Large intestine (tissue), 3 donors: ENCODE results near the gene RAD18. TPM values are rescaled to one million over a fixed set of nuclear protein-coding genes. Genes with fewer than 3 reads are reported as not detected.

Source experiments
- DNase-seq, 2 donors: peaks; one replicate each; pipeline versions ENCODE4 v3.0.0 to v3.0.0-alpha.2; 2013
- H3K27ac ChIP-seq: one replicate; pipeline ENCODE4 v1.5.1; 2013; ENCODE audit warnings: low read length
- H3K27me3 ChIP-seq: 2 replicates; pipeline ENCODE4 v1.6.1; 2013; ENCODE audit warnings: low read length; ENCODE audit not compliant: control insufficient read depth, insufficient read depth
- H3K36me3 ChIP-seq: 2 replicates; pipeline ENCODE4 v1.6.1; 2013; ENCODE audit warnings: low read length; ENCODE audit not compliant: control insufficient read depth, insufficient read depth
- H3K4me1 ChIP-seq: one replicate; pipeline ENCODE4 v1.6.1; 2013; ENCODE audit warnings: low read length; ENCODE audit not compliant: control insufficient read depth, insufficient read depth
- H3K4me3 ChIP-seq: one replicate; pipeline ENCODE4 v1.5.1; 2013; ENCODE audit warnings: low read length
- H3K9me3 ChIP-seq: one replicate; pipeline ENCODE4 v1.6.1; 2013; ENCODE audit warnings: mild to moderate bottlenecking, low read depth, low read length, moderate library complexity; ENCODE audit not compliant: control insufficient read depth
- WGBS: methylation state at CpG from one replicate; pipeline ENCODE4 v1.1.5; 2013; ENCODE audit warnings: low lambda C conversion rate; ENCODE audit not compliant: insufficient coverage; 5-methylcytosine and 5-hydroxymethylcytosine counted together
- polyA plus RNA-seq: library from polyadenylated mRNA; unstranded; fragments of 120-200 nt; gene quantifications from one replicate; pipeline ENCODE4 v1.2.1, GENCODE V29; 2013

Gene RAD18
- polyA plus RNA-seq, 1 donor: 8.2 TPM

DNA sequence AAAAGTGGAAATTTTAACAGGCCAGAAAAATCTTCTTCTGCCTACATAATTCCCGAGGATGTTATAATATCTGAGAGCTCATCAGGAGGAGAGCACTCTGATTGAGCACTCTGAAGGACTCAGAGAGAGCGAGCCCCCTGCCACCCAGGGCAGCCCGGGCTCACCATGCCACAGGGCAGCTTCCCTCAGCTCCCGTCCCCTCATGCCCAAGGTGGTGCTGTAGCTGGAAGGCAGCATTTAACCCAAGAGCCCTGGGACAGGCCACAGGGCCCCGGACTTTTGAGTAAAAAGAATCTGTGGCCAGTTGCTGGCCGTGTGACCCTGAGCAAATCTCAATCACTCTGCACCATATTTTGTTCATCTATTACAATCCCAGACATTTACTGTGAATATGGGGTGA, 23.5 kb upstream of the RAD18 start:
- 100% methylated on average over 1 of the region's 6 CpGs for WGBS
- Histone ChIP-seq H3K4me1 (no peaks in the 10 kb centered on the region), H3K9me3 (peaks cover 4% of the 10 kb centered on the region), H3K4me3 (no peak overlapping the region), H3K27me3 (no peaks in the 10 kb centered on the region), H3K27ac (no peak overlapping the region), H3K36me3 (no peaks in the 10 kb centered on the region)
- DNase-seq: no peak

DNA sequence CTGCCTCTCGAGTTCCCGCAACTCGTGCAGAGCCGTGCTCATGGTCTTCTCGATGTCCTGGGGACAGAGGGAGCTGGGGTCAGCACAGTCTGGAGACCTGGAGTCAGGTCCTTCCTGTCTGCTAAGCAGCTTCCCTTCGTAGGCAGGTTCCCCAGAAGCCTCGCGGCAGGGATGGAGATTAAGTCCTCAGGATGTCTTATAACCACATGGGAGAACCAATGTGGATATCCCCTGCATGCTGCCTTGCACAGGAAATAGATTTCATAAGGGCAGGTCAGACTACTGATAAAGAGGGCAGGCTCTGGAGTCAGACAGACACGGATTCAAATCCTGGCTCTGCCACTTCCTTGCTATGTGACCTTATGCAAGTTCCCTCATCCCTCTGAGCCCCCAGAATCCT, 22.6 kb upstream of the RAD18 start:
- Histone ChIP-seq H3K4me3 (no peak overlapping the region), H3K36me3 (no peaks in the 10 kb centered on the region), H3K9me3 (peaks cover 4% of the 10 kb centered on the region), H3K27ac (no peak overlapping the region), H3K27me3 (no peaks in the 10 kb centered on the region), H3K4me1 (no peaks in the 10 kb centered on the region)
- DNase-seq: no peak
- WGBS: no CpG with 5 or more reads among the region's 9 CpGs

DNA sequence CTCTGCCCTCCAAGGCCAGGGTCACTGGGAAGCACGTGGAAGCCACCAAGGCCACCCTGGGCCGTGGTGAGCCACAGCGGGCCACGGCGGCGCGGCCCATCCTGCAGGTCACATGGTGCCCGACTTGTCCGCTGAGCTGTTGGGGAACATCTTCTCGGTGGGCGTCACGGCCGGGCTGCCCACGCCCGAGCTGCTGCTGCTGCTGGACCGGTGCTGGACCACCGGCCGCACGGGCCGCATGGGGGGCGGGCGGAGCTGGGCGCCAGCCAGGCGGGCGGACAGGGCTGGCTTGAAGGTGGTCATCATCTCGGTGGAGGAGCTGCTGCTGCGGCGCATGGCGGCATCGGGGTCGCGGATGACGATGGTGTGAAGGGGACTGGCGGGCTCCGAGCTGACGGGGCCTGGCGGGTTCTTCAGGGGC, 22.1 kb upstream of the RAD18 start:
- no peak overlapping the region for H3K27ac ChIP-seq
- H3K27me3 ChIP-seq: no peaks in the 10 kb centered on the region
- peaks cover 4% of the 10 kb centered on the region for H3K9me3 ChIP-seq
- no peaks in the 10 kb centered on the region for H3K4me1 ChIP-seq
- WGBS: no CpG with 5 or more reads among the region's 37 CpGs
- H3K36me3 ChIP-seq: no peaks in the 10 kb centered on the region
- H3K4me3 ChIP-seq: no peak overlapping the region
- DNase-seq: no peak

DNA sequence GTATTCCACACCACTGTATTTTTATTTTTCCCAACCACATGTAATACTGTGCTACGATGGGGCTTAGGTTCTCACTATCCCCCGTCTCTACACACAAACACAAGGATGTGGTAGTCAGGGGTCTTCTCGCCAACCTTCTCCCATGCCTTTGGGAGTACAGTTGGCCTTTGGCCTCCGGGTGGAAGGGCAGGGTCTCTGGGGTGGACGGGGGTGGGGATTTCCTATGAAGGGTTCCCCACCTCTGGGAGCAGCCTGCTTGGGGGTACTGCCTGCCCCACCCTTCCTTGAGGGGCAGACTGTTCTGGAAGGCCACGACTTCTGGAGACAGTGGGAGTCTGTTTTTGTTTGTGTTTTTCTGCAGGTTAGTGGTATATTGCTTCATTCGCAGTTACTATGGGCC, 21.3 kb upstream of the RAD18 start:
- Histone ChIP-seq H3K27me3 (no peaks in the 10 kb centered on the region), H3K27ac (no peak overlapping the region), H3K4me3 (no peak overlapping the region), H3K9me3 (peaks cover 4% of the 10 kb centered on the region), H3K4me1 (no peaks in the 10 kb centered on the region), H3K36me3 (no peaks in the 10 kb centered on the region)
- no CpG with 5 or more reads among the region's 7 CpGs for WGBS
- no peak for DNase-seq

DNA sequence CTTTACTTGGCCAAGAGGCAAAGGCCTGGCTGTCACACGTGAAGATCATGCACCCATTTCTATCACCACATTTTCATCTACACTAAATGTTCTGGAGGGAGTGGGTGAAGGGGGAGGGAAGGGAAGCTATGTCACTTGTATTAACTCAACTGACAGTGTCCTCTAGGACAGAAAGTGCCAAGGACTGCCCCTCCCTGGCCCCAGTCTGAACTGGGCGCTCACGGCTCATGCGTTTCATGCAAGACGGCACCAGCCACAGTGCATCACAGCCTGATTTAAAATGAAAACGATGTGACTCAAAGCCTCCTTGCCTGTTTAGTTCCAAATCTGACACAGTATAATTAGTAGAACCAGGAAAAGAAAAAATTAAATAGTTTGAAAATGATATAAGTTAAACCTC, 20.8 kb upstream of the RAD18 start:
- no peak overlapping the region for H3K4me3 ChIP-seq
- no peaks in the 10 kb centered on the region for H3K4me1 ChIP-seq
- WGBS: 100% methylated on average over 3 of the region's 6 CpGs
- H3K27me3 ChIP-seq: no peaks in the 10 kb centered on the region
- DNase-seq: no peak
- H3K36me3 ChIP-seq: no peaks in the 10 kb centered on the region
- H3K27ac ChIP-seq: no peak overlapping the region
- H3K9me3 ChIP-seq: peaks cover 4% of the 10 kb centered on the region

DNA sequence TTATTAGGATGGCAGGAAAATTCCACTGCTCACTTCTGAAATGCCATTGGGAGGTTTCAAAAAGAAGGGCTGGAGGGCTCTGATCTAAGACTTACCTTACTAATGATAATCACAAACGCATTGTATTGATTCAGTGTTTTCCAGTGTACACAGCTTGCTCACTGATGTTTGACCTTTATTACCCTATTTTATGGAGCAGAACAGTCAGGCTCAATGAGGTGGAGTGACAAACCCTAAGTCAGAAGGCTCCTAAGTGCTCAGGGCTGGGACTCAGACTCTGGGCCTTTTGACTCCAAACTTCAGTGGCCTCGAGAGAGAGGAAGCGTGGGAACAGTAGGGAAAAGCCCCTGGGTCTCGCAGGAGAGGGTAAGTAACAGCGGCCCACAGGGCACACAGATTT, 20.3 kb upstream of the RAD18 start:
- H3K4me1 ChIP-seq: no peaks in the 10 kb centered on the region
- DNase-seq: peak in 1 of 2 donors; percentile 8
- H3K27ac ChIP-seq: no peak overlapping the region
- 90% methylated on average over 2 of the region's 5 CpGs for WGBS
- peaks cover 4% of the 10 kb centered on the region for H3K9me3 ChIP-seq
- no peaks in the 10 kb centered on the region for H3K27me3 ChIP-seq
- H3K36me3 ChIP-seq: no peaks in the 10 kb centered on the region
- H3K4me3 ChIP-seq: no peak overlapping the region

DNA sequence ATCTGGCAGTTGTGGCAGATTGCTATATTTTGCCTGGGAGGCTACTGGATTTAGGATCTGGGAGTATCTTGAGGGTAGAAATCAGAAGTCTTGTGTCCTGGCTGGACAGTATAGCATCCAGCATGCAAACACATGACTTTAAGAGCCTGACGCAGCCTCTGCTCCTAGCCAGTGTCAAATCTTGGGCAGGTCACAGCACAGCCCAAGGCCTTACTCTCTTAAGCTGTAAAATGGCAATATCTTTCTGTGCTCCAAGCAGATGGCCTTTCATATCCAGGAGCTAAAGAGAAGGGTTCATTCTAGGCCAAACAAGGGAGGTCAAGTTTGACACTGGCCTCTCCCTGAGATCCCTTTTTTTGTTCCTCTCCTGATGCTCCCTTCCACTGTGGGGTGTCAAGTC, 19.8 kb upstream of the RAD18 start:
- DNase-seq: no peak
- Histone ChIP-seq H3K4me1 (no peaks in the 10 kb centered on the region), H3K27ac (no peak overlapping the region), H3K4me3 (no peak overlapping the region), H3K27me3 (no peaks in the 10 kb centered on the region), H3K9me3 (peaks cover 4% of the 10 kb centered on the region), H3K36me3 (no peaks in the 10 kb centered on the region)
- WGBS: no CpG with 5 or more reads among the region's 1 CpG

DNA sequence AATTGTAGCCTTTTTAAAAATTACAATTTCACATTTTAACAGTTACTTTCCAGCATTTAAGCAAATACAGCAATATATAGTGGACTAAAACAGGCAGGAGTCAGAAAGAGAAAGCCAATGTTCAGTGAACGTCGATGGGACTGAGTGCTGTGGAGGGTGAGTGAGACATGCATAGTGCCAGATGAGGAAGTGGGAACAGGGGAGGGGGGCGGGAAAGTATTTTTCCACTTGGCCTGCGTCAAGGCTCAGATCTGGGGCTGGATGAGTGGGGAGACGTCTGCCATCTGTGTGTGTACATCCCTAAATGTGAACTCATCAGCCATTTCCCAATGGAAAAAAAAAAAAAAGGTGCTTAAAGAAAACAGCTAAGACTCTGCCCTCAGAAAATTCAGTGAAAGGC, 19.2 kb upstream of the RAD18 start:
- peak in 1 of 2 donors; percentile 8 for DNase-seq
- 80% methylated on average over 2 of the region's 5 CpGs for WGBS
- H3K9me3 ChIP-seq: peaks cover 4% of the 10 kb centered on the region
- no peaks in the 10 kb centered on the region for H3K4me1 ChIP-seq
- H3K27me3 ChIP-seq: no peaks in the 10 kb centered on the region
- no peak overlapping the region for H3K4me3 ChIP-seq
- H3K27ac ChIP-seq: no peak overlapping the region
- no peaks in the 10 kb centered on the region for H3K36me3 ChIP-seq

DNA sequence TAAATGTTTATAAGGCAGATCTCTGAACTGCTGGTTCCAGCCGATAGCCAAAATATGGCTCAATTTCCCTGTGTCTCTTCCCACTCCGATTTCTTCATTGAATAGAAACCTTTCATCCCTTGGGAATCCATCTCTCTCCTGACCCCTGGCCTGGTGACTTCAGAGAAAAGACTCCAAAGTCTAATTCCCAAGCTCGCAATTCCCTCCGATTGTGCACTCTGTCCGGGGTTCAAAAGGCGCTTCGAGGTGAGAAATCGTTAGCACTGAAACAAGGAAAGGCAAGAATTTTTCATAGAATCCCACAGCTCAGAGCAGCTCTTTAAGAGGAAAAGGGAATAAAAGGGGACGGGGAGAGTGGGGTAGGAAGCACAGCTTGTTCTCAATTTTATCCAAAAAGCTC, 18.4 kb upstream of the RAD18 start:
- H3K36me3 ChIP-seq: no peaks in the 10 kb centered on the region
- H3K9me3 ChIP-seq: peaks cover 4% of the 10 kb centered on the region
- H3K27ac ChIP-seq: no peak overlapping the region
- no peaks in the 10 kb centered on the region for H3K4me1 ChIP-seq
- 32% methylated on average over 6 of the region's 9 CpGs for WGBS
- peak; percentile 50 to 67 for DNase-seq
- H3K27me3 ChIP-seq: no peaks in the 10 kb centered on the region
- no peak overlapping the region for H3K4me3 ChIP-seq

DNA sequence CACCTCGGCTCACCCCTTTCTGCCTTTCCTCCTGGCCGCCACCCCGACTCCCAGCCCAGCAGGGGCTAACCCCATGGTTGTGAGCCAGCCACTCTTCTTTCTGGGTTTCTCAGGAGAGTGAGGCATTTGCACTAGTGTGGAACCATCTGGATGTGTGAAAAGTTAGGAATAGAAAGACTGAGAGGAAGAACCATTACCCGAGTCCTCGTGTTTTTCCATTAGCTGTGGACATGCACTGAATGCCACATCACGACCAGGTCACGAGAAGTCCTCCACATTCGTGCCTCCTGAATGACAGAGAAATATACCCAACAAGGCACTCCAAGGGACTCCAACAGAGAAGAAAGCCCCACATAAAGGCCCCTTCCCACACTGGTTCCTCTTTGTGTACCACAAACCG, 18.0 kb upstream of the RAD18 start:
- H3K27me3 ChIP-seq: no peaks in the 10 kb centered on the region
- no peaks in the 10 kb centered on the region for H3K36me3 ChIP-seq
- no peak overlapping the region for H3K4me3 ChIP-seq
- DNase-seq: no peak
- peaks cover 4% of the 10 kb centered on the region for H3K9me3 ChIP-seq
- H3K4me1 ChIP-seq: no peaks in the 10 kb centered on the region
- no peak overlapping the region for H3K27ac ChIP-seq
- WGBS: no CpG with 5 or more reads among the region's 9 CpGs

DNA sequence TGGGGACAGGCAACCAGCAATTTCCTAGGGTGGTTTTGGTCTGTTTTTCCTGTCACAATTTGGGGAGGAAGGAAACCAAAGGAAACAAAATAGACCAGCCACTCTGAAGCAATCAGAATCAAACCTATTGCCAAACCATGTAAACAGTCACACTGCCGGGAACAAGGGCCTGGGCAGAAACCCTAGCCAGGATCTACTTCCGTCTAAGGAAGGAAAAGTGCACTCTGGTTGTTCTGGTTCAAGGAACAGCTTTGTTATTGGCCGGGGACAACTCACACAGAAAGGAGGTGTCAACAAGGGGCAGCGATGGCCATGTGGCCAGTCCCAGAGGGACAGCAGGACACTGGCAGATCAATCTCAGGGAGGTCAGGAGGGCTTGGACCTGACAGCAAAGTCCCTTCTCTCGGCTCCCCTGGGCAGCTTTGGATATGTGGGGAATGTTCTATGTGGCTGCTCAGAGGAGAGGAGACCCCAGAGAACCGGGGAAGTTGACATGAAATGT, 17.5 kb upstream of the RAD18 start:
- DNase-seq: no peak
- H3K27me3 ChIP-seq: no peaks in the 10 kb centered on the region
- H3K36me3 ChIP-seq: no peaks in the 10 kb centered on the region
- H3K4me1 ChIP-seq: no peaks in the 10 kb centered on the region
- no CpG with 5 or more reads among the region's 6 CpGs for WGBS
- H3K4me3 ChIP-seq: no peak overlapping the region
- peaks cover 4% of the 10 kb centered on the region for H3K9me3 ChIP-seq
- H3K27ac ChIP-seq: no peak overlapping the region
